Measurements from ENCODE around the gene GADD45B.
"Not testable (repeated sequence)": the region's sequence is repeated elsewhere in the genome, so short reads cannot be mapped to it uniquely, and the experiment has no call there.

The GADD45B gene

GRCh38 chr19:2490659-2491058, 14.7 kb downstream of the GADD45B start:
- H3K9me3 ChIP-seq (ENCODE audit: insufficient read depth, low read length), result no peaks in the 10 kb centered on the region
- H3K27ac ChIP-seq (ENCODE audit: low read depth, low read length), result peak overlapping the region; percentile 73
- no peaks in the 10 kb centered on the region for H3K36me3 ChIP-seq (ENCODE audit: low read length)
- peak overlapping the region; percentile 44 for H3K4me2 ChIP-seq (ENCODE audit: low read depth, low read length, poor library complexity, severe bottlenecking)
- H3K79me2 ChIP-seq (ENCODE audit: insufficient read depth, low read length), result no peaks in the 10 kb centered on the region
- no peak overlapping the region for H3K4me3 ChIP-seq (ENCODE audit: insufficient read depth, low read length, poor library complexity, severe bottlenecking)
- TF ChIP-seq EZH2phosphoT487 (conservative IDR thresholded peaks at IDR 0.05; ENCODE audit: low read length), result no peak
- TF ChIP-seq, protein P1, sequence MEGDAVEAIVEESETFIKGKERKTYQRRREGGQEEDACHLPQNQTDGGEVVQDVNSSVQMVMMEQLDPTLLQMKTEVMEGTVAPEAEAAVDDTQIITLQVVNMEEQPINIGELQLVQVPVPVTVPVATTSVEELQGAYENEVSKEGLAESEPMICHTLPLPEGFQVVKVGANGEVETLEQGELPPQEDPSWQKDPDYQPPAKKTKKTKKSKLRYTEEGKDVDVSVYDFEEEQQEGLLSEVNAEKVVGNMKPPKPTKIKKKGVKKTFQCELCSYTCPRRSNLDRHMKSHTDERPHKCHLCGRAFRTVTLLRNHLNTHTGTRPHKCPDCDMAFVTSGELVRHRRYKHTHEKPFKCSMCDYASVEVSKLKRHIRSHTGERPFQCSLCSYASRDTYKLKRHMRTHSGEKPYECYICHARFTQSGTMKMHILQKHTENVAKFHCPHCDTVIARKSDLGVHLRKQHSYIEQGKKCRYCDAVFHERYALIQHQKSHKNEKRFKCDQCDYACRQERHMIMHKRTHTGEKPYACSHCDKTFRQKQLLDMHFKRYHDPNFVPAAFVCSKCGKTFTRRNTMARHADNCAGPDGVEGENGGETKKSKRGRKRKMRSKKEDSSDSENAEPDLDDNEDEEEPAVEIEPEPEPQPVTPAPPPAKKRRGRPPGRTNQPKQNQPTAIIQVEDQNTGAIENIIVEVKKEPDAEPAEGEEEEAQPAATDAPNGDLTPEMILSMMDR (IDR thresholded peaks at IDR 0.05; ENCODE audit: insufficient read depth, low read length, poor library complexity, severe bottlenecking), result no peak
- no peak overlapping the region for H3K9ac ChIP-seq (ENCODE audit: low read length)
- no peak overlapping the region for H2AFZ ChIP-seq (ENCODE audit: low read depth, low read length, severe bottlenecking)
- H3F3A ChIP-seq (ENCODE audit: insufficient read depth), result peaks cover 20% of the 10 kb centered on the region
- no peaks in the 10 kb centered on the region for H4K20me1 ChIP-seq (ENCODE audit: low read depth, low read length)
- no peaks in the 10 kb centered on the region for H3K27me3 ChIP-seq (ENCODE audit: low read length)
- no peaks in the 10 kb centered on the region for H3K9me2 ChIP-seq (replicated peaks; ENCODE audit: insufficient read depth, low read length)

GRCh38 chr19:2491130-2491801, 15.3 kb downstream of the GADD45B start:
- H3K79me2 ChIP-seq (ENCODE audit: insufficient read depth, low read length), result no peaks in the 10 kb centered on the region
- H3K4me2 ChIP-seq (ENCODE audit: low read depth, low read length, poor library complexity, severe bottlenecking), result peak overlapping the region; percentile 44
- H3K4me3 ChIP-seq (ENCODE audit: insufficient read depth, low read length, poor library complexity, severe bottlenecking), result no peak overlapping the region
- peaks cover 20% of the 10 kb centered on the region for H3F3A ChIP-seq (ENCODE audit: insufficient read depth)
- H4K20me1 ChIP-seq (ENCODE audit: low read depth, low read length), result no peaks in the 10 kb centered on the region
- H3K36me3 ChIP-seq (ENCODE audit: low read length), result no peaks in the 10 kb centered on the region
- no peaks in the 10 kb centered on the region for H3K27me3 ChIP-seq (ENCODE audit: low read length)
- TF ChIP-seq EZH2phosphoT487 (conservative IDR thresholded peaks at IDR 0.05; ENCODE audit: low read length), result no peak
- TF ChIP-seq, protein P1 (IDR thresholded peaks at IDR 0.05; ENCODE audit: insufficient read depth, low read length, poor library complexity, severe bottlenecking), result no peak
- H3K9ac ChIP-seq (ENCODE audit: low read length), result no peak overlapping the region
- peak overlapping the region; percentile 73 for H3K27ac ChIP-seq (ENCODE audit: low read depth, low read length)
- no peaks in the 10 kb centered on the region for H3K9me2 ChIP-seq (replicated peaks; ENCODE audit: insufficient read depth, low read length)
- no peak overlapping the region for H2AFZ ChIP-seq (ENCODE audit: low read depth, low read length, severe bottlenecking)
- no peaks in the 10 kb centered on the region for H3K9me3 ChIP-seq (ENCODE audit: insufficient read depth, low read length)

GRCh38 chr19:2492870-2493269, 16.9 kb downstream of the GADD45B start:
- no peaks in the 10 kb centered on the region for H3K9me3 ChIP-seq (ENCODE audit: insufficient read depth, low read length)
- H3K27me3 ChIP-seq (ENCODE audit: low read length), result no peaks in the 10 kb centered on the region
- TF ChIP-seq, protein P1 (IDR thresholded peaks at IDR 0.05; ENCODE audit: insufficient read depth, low read length, poor library complexity, severe bottlenecking), result no peak
- TF ChIP-seq EZH2phosphoT487 (conservative IDR thresholded peaks at IDR 0.05; ENCODE audit: low read length), result no peak
- H3K36me3 ChIP-seq (ENCODE audit: low read length), result no peaks in the 10 kb centered on the region
- no peak overlapping the region for H3K4me3 ChIP-seq (ENCODE audit: insufficient read depth, low read length, poor library complexity, severe bottlenecking)
- no peak overlapping the region for H2AFZ ChIP-seq (ENCODE audit: low read depth, low read length, severe bottlenecking)
- no peak overlapping the region for H3K9ac ChIP-seq (ENCODE audit: low read length)
- no peaks in the 10 kb centered on the region for H3K9me2 ChIP-seq (replicated peaks; ENCODE audit: insufficient read depth, low read length)
- peaks cover 20% of the 10 kb centered on the region for H3F3A ChIP-seq (ENCODE audit: insufficient read depth)
- H3K4me2 ChIP-seq (ENCODE audit: low read depth, low read length, poor library complexity, severe bottlenecking), result no peak overlapping the region
- no peaks in the 10 kb centered on the region for H3K79me2 ChIP-seq (ENCODE audit: insufficient read depth, low read length)
- no peaks in the 10 kb centered on the region for H4K20me1 ChIP-seq (ENCODE audit: low read depth, low read length)
- H3K27ac ChIP-seq (ENCODE audit: low read depth, low read length), result 0 out of 2 replicates have a peak overlapping the region, but pooled peaks have one; percentile 13

- not testable (repeated sequence) for H3K27me3 ChIP-seq (ENCODE audit: low read length); H4K20me1 ChIP-seq (ENCODE audit: low read depth, low read length); H3K4me3 ChIP-seq (ENCODE audit: insufficient read depth, low read length, poor library complexity, severe bottlenecking); H3K9ac ChIP-seq (ENCODE audit: low read length); H3K36me3 ChIP-seq (ENCODE audit: low read length); H2AFZ ChIP-seq (ENCODE audit: low read depth, low read length, severe bottlenecking); H3K79me2 ChIP-seq (ENCODE audit: insufficient read depth, low read length); H3K9me2 ChIP-seq (replicated peaks; ENCODE audit: insufficient read depth, low read length); H3K9me3 ChIP-seq (ENCODE audit: insufficient read depth, low read length)
- H3F3A ChIP-seq (ENCODE audit: insufficient read depth), result peaks cover 20% of the 10 kb centered on the region
- H3K27ac ChIP-seq (ENCODE audit: low read depth, low read length), result peak overlapping the region; percentile 31; the same call in 1 of the 2 replicates
- H3K4me2 ChIP-seq (ENCODE audit: low read depth, low read length, poor library complexity, severe bottlenecking), result peak overlapping the region; percentile 50
These were observed 17.5 kb downstream of the GADD45B start for GRCh38 chr19:2493448-2493847.
